HCEC 1CT (cell line): ENCODE measurements around the gene BGN.
A peak's percentile ranks its signal among the peaks of the same experiment; 100 is the strongest.

Experiments
- DNase-seq: peaks from one replicate; pipeline ENCODE4 v3.0.0-alpha.2; 2017

BGN gene

DNA sequence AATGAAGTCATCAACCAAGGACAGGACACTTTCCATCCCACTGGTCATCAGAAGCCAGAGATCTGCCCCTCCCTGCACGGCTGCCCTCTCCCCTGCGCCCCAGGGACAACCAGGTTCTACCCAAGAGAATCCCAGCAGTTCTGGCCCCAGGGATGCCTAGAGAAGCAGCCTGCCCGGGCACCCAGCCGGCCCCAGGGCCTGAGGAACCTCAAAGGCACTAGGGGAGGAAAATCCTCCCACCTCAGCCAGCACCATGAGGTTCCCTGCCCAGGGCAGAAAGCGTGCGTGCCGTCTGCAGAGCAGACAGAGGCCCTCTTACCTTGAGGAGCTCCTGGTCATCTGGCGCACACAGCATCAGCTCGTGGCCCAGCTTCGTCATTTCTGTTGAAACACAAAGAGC is 32.5 kb upstream of the BGN start:
- no peak for DNase-seq

DNA sequence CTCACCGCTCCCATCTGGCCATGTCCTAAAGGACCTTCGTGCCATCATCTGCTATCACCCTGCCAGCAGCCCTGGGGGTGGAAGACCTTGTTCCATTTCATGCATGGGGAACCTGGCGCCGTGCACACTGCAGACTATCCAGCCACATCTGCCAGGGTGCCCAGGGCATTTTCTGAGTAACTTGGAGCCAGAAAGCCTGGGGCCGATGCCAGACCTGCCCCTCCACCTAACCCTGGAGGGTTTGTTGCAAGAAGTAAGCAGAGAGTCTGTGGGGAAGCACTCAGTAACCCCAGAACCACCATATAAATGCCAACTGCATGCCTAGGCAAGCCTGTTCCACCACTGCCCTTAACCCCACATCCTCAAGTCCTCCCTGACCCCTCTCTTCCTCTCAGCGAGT is 31.7 kb upstream of the BGN start:
- DNase-seq, result no peak

DNA sequence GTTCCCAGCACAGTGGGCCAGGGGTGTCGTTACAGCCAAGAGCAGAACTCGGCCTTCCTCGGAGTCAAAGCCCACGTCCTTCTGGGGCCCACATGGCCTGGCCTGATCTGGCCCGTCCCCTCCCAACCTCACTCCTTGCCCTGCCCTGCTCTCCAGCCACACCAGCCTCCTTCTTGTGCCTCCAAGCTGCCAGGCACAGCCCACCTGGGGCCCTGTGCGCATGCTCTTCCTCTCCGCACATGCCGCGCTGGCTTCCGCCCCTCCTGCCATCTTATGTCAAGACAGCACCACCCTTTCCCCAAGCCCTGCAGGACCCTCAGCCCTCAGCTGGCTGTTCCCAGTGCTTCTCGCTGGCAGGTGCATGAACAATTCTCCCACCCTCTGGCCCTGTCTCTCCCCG is 31.2 kb upstream of the BGN start:
- DNase-seq, result no peak

DNA sequence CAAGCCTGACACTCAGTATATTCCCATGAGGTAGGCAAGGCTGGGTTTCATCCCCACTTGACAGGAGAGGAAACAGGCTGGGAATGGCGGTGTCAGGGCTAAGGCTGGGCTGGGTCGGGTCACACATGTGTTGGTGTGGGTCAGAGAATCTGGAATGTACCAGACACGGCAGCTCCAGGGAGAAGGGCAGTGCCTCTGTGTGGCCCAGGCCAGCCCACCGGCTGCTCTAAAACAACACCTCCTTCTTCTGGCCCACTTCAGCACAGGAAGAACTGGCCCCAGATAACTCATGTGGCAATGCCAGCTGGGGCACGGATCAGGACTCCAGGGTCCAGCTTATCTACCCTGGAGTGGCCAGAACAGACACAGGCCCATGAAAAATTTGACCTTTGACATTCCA is 30.7 kb upstream of the BGN start:
- DNase-seq, result no peak

DNA sequence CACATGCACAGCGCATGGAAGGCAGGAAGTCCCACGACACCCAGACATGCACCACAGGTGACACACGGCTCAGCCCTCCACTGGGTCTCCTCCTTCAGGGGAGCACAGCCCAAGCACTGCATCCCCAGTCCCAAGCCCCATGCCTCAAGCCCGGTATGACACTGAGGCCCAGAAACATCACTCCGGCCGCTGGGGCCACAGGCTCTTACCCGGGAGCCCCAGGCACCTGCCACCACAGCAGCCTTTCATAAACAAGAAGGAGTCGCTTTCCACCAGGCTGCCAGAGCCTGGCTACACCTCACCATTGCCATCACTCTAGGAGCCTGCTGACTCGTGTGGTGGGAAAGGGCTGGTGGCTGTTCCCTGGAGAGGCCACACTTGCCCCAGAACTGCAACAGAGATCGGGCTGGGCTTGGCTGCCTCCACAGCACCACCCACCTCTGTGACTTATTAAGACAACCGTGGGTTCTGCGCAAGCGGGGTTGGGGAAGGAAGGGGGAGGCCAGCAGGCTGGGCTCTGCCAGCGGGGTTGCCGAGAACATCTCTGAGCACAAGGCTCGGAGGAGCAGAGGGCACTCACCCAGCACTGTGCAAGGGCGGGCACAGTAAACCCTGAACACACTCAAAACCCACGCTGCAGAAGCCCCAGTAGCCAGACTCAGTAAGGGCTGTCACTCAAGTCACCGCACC is 28.9 kb upstream of the BGN start:
- DNase-seq, result no peak

DNA sequence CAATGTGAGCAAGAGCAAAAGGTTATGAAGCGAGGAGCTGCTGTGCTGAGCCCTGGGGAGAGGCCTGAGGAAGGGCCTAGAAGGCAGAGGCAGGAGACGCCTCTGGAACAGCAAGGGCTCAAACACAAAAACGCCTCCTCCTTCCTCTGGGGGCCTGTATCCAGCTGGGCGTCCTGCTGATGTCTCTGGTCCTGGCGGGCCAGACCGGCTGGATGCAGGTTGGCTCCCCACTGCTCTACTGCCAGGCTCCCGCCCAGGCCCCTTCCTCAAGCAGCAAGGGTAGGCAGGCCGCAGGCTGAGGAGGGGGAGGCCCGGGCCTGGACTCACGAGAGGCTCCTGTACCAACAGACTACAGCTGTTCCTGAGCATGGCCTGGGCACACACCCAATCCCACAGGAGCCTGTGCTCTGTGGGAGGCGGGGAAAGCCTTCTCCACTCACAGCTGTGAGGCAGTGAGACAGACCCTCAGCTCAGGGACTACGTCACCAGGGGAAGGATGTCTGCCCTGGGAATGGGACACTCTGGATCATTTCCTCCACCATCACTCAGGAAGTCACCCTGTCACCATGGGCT is 26.7 kb upstream of the BGN start:
- DNase-seq, result no peak

DNA sequence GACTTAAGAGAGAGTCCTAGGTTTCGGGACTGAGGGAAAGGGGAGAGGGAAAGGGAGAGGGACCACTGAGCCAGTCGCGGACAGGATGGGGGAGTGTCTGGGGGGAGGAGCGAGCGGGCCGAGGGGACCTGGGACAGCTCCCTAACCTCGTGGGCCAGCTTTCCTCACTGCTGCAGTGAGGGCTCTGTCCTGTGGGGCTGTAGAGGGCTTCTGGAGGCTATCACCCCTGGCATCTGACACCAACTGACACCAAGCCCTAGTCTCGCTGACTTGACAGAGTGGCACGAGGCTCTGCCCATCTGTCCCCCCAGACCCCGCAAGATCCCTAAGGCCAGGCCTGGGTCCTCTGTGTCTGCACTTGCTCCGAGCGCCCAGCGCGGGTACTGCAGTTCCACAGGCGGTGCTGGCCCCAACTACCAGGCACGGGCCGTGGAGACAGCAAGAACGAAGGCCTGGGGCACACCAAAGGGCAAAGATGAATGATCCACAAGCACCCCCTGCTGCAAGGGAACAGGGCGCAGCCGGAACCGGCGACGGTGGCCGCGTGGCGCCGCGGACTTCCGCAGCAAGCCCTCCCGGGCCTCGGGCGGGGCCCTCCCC is 24.9 kb upstream of the BGN start:
- DNase-seq, result peak; percentile 23

DNA sequence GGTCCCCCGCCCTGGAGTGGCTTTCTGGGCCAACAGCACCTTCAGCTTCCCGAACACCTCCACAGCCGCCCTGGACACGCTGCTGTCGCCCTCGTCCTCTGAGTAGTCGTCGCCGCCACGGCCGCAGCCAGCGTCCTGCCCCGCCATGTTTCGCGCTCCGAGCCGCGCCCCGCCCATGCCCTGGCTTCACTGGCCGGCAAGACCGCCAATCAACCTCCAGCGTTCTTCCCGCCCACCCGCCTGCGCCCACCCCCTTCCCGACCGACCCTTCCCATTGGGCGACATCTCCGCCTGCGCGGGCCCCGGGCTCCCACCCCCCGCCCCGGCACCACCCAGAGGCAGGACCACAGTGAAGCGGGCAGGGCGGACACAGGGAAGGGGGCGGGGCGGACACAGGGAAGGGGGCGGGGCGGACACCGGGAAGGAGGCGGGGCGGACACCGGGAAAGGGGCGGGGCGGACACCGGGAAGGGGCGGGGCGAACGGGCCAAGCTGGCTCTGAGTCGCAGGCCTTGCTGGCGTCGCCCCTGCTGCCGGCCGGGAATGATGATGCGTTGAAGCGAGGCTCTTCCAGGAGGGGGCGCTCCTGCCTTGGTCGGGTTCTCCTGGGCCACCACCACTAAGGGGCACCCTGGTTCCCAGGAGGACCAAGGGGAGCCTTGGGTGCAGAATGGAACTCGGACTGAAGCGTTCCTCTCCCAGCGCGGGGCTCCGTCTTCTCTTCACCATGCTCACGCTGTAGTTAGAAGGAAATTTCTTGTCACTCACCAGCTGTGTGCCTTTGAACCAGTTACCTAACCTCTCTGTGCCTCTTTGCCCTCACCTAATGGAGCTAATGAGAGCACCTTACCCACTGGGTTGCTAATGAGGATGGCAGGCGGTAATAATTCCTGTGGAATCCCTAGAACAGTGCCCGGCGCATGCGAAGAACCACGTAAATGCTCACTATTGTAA is 24.1 kb upstream of the BGN start, which contains the start of gene HAUS7:
HAUS7 (minus strand) TSS at position 166 of the 953 bp plus-strand sequence; CDS start at position 147, 19 bp downstream.
- peak; percentile 83 for DNase-seq

DNA sequence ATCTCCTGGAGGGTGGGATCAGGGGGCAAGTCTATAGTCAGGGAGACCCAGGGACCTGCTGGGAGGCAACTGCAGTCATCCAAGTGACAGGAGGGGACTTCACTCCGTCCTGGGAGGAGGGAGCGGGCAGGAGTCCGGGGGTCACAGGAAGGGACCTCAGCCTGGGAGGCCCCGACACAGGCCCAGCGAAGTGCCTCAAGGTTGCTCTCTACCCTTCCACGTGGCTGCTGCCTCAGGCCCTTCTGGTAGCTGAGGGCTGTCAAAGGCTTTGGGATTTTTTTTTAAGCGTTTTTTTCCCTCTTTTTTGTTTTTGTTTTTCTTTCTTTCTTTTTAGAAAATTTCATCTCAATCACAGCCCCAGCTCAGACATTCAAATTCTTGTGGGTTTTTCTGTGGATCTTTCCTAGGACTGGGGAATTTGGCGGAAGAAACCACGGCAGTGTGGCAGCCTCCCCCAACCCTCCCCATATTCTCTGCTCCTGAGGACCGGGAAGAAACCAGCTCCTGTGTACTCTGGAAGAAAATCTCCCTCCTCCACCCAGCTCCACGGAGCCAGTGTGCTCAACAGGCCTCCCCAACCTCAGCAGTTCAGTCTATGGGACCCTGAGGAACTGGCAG is 23.0 kb upstream of the BGN start:
- no peak for DNase-seq

DNA sequence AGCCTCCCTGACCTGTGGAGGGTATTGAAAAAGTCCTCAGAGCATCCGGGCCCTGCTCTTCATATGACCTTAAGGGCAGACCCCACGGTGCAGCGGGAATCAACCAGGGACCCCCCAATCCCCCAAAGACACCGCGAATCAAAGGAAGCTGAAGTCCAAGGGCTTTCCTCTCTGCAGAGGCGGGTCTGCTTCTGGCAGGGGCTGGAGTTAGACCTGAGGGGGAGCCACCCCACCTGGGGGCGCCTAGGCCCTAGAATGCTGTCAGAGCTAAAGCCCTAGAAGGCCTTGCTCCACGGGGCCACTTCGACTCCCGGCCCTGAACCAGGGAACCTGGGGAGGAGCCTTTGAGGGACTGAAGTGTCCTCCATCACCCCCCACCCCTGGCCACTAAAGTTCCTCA is 21.7 kb upstream of the BGN start:
- no peak for DNase-seq

DNA sequence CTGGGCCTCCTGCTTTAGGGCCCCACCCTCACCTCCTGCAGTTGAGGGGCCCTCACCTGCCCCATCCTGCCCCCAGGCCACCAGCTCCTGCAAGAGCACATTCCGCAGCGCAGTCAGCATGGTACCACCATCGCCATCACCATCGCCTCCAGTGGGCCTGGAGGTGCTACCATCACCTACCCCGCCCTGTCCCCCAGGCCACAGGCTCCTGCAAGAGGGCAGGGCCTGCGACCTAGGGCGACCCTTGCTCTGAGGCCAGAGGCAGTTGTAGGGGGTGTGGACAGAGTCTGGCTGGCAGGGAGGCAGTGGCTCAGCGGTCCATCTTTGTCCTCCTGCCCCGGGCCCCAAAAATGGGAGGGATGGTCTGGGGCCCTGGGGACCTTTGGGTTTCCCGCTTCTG is 20.5 kb upstream of the BGN start:
- DNase-seq, result no peak

DNA sequence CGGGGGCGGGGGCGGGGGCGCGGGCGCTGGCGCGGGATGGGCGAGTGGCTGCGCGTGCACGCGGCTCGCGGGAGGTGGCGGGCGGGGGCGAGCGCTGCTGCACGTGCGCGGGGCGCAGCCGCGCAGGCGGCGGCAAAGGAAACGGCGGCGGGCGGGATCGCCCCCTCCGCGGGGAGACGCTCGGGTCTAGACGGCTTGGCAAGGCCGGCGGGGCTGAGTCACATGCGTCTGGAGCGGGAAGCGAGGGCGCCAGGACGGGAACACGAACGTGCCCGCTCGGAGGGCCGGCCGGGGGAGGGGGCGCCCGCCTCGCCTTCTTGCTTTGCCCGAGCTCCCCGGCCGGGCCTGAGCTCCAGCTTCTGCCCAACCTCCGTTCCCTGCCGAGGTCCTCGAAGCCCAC is 20.1 kb upstream of the BGN start:
- no peak for DNase-seq

DNA sequence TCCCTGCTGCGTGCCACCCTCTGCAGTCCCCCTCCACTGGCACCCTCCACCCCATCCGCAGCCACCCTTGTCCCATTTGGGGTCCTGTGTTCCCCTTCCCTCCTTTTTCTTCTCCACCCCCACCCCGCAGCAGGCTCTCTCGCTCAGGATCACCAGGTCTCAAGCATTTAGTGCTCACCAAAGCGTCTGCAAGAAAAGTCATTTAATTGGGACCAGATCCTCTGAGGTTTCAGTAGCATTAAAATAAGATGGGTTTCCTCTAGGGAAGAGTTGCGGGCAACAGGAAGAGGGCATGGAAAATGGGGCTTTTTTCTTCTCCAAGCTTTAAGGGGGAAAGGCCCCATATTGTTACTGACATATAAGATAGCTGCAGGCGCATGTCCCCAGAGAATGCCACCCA is 19.5 kb upstream of the BGN start:
- DNase-seq, result no peak

DNA sequence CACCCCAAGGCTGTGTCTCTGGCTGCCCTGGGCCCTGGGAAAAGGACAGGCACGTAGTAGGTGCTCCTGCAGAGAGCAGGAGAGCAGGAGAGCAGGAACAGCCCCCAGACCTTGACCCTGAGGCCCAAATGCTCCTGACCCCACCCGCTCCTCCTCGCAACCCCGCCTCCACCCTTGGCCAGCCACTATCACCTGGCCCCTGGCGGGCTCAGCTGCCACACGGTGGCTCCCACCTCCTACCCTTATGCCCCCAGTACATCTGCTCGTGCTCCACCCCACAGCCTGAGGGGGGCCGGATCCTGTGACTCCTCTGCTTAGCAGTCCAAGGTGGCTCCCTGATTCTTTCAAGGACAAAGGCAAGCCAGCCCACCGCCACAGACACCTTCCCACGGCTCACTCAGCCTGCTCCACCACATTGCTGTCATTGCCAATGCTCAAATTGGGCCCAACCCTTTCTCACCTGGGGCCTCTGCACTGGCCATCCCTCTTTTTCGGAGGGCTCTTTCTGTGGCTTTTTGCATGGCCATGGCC is 19.0 kb upstream of the BGN start:
- DNase-seq, result no peak

DNA sequence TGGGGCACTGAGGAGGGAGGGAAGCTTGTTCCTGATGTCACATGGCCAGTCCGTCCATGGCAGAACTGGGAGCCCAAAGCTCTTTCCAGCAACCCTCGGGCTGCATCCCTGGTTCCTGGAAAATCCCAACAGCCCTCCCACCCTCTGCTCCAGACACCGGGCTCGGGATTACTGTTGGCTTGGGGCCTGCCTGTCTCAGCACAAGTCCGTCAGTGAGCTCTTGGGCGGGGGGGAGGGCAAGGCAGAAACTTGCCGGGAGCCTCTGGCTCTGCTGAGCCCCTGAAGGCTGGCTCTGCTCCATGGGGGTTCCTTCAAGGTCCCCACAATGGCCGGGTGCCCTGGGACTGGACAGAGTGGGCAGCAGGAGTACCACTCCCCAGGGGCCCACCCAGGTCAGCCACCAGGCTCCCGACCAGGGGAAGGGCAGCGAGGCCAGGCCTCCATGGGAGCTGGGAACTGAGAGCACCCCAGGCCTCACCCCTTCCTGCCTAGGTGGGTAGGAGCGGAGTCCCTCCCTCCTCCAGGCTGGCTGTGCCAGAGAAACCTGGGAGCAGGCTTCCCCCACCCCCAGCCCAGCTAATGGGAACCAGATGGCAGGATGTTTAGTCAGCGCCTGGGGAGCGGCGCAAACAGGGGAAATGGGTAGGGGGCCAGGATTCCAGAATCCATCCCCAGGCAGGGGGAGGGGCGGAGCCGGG is 18.0 kb upstream of the BGN start:
- DNase-seq, result peak; percentile 27

DNA sequence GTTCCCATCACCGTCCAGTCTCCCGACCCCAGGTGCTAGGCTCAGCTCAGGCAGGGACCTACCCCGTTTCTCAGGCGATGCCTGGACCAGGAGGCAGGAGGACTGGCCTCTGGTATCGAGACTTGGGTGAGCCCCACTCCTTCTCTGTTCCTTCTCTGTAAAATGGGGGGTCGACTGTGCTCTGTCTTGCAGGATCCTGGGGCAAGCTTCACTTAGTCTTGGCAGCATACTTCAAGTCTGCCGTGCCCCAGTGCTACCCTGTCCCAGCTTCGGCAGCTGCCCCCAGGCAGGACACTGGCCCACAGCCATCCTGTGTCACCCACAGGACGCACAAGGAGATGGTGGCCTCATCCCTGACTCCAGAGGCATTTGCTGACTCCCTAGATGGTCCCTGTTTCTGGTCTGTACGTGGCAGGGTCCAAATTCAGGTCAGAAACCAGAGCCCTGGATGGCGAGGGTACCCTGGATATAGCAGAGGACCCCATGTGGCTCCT is 17.4 kb upstream of the BGN start:
- DNase-seq, result no peak

DNA sequence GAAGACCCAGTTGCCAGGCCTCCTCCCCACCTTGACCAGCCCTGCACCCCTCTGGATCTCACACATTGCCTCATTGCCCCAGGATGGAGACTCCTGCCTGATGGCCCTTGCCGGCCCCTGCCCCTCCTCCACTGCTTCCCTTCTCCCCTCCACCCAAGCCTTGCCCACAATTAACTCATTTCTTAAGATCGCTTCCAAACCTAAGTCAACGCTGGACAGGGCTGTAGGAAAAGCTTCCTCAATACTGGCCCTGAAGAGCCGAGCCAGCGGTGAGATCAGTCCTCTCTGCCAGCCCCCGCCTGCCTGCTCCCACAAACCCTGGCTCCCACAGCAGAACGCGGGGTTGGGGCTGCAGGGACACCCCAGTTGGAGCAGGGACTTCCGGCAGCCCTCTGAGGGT is 16.9 kb upstream of the BGN start:
- DNase-seq, result no peak

DNA sequence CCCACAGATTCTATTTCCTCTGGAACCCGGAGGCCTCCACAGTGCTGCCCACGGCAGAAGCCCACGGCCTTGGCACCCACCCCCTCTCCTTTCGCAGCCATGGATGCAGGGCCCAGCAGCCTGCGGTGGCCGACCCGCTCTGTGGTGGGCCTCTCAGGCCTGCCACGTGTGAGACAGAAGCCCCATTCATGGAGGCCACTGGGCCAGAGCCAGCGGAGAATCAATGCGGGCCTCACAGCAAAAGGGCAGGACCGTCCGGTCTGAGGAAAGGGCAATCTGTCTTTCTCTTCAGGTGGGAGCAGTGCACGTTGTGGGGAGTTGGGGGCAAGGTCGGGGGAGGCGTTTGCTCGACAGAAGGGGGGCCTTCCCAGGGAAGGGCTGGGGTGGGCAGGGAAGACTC is 16.0 kb upstream of the BGN start:
- no peak for DNase-seq

DNA sequence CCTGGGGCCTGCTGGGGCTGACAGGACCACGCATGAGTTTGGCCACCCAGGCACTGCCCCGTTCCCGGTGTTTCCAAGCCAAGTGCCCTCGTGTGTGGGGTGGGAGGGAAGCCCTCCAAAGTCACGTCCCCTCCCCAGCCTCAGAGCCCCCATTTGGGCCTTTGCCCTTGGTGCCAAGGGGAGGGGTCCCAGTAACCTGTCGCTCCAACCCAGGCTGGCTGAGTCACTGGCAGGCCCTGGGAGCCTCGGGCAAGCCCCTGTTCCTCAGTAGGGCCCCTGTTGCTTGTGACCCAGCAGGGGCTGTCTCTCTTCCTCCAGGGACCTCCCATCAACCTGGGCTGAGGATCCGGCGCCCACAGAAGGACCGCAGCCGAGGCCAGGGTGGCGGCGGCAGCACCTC is 13.7 kb upstream of the BGN start:
- no peak for DNase-seq

DNA sequence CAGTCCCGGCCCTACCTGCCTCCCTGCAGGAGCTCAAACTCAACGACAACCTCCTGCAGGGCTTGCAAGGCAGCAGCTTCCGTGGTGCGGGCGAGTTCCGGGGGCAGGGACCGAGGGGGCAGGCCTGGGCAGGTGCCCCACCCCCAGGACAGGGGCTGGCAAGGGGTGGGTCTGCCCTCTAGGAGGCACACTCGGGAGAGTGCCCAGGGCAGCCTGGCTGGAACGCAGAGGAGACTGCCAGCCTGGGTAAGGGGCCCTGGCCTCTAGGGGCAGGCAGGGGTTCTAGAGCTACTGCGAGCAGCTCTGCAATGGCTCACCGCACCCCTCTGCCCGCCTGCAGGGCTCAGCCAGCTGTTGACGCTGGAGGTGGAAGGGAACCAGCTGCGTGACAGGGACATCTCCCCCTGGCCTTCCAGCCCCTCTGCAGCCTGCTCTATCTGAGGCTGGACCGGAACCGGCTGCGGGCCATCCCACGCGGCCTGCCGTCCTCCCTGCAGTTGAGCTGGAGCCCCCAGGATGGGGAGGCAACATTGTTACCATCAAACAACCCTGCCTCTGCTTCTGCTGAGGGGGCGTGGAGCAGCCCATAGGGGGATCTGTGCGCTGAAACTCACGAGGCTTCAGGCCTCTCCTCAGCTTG is 12.3 kb upstream of the BGN start:
- no peak for DNase-seq

DNA sequence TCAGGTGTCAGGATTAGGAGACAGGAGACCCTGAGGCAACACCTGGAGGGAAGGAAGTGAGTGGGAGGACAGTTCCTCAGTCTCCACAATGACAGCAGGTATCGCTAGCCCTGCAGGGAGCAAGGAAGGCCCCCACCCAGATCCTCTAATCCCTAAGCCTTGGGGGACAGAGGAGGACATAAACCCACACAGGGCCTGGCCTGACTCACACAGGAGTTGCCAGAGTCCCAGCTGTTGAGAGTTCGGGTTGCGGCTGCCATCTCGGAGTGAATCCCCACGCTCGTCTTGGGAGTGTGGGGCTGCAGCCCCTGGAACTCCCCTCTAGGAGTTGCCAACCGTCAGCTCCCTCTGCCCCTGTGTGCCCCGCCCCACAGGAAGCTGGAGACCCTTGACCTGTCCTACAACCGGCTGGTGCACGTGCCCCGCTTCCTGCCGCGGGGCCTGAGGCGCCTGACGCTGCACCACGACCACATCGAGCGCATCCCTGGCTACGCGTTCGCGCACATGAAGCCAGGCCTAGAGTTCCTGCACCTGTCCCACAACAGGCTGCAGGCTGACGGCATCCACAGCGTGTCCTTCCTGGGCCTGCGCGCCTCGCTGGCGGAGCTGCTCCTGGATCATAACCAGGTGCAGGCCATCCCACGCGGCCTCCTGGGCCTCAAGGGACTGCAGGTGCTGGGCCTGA is 9.2 kb upstream of the BGN start:
- DNase-seq, result no peak
